H54 (cell line): ENCODE data around the gene PIK3AP1.
A peak's percentile ranks its signal among the peaks of the same experiment; 100 is the strongest.

Experiments
- DNase-seq: peaks from one replicate; pipeline ENCODE4 v3.0.0; 2011; ENCODE audit warnings: low spot score, mixed read lengths; ENCODE audit not compliant: insufficient read length
- FAIRE-seq: peaks from 3 replicates; lab custom pipeline; 2011; peaks lifted over from hg19 to GRCh38; lab: Jason Lieb, UNC
- POLR2A ChIP-seq: IDR thresholded peaks from 2 replicates; pipeline ENCODE4 v1.6.1; 2011; ENCODE audit warnings: low read depth, mild to moderate bottlenecking, low read length

The PIK3AP1 gene

GRCh38 chr10:96606216-96606615, 114.1 kb downstream of the PIK3AP1 start:
- DNase-seq (peak; percentile 47), FAIRE-seq (peak; percentile 23)
- no peak for TF ChIP-seq POLR2A

GRCh38 chr10:96600337-96600736, 120.0 kb downstream of the PIK3AP1 start:
- DNase-seq = no peak

GRCh38 chr10:96598846-96599245, 121.5 kb downstream of the PIK3AP1 start:
- FAIRE-seq (no peak), DNase-seq (no peak)
- TF ChIP-seq POLR2A = no peak

More at GRCh38 chr10:96600337-96600736, 120.0 kb downstream of the PIK3AP1 start:
- TF ChIP-seq POLR2A = no peak
- no peak for FAIRE-seq

- no peak for FAIRE-seq
- no peak for DNase-seq
- no peak for TF ChIP-seq POLR2A
Measured at GRCh38 chr10:96596422-96597407, 123.6 kb downstream of the PIK3AP1 start.

- no peak for TF ChIP-seq POLR2A
- FAIRE-seq (no peak), DNase-seq (no peak)
Measured at GRCh38 chr10:96595741-96596140, 124.6 kb downstream of the PIK3AP1 start.

- no peak for TF ChIP-seq POLR2A
- DNase-seq (no peak), FAIRE-seq (no peak)
Measured at GRCh38 chr10:96591946-96592345, 128.4 kb downstream of the PIK3AP1 start.

- TF ChIP-seq POLR2A = no peak
- peak; percentile 57 for FAIRE-seq
- DNase-seq = no peak
Measured at GRCh38 chr10:96588616-96589419, 131.5 kb downstream of the PIK3AP1 start.

GRCh38 chr10:96588060-96588554, 132.2 kb downstream of the PIK3AP1 start:
- no peak for DNase-seq
- FAIRE-seq = peak; percentile 57
- TF ChIP-seq POLR2A = no peak

- no peak for TF ChIP-seq POLR2A
- FAIRE-seq (peak; percentile 45), DNase-seq (peak; percentile 52)
Measured at GRCh38 chr10:96587264-96588059, 132.9 kb downstream of the PIK3AP1 start.

- FAIRE-seq = no peak
- TF ChIP-seq POLR2A = peak; percentile 88
- DNase-seq = peak; percentile 85
Measured at GRCh38 chr10:96586419-96587263, 133.7 kb downstream of the PIK3AP1 start, which contains the start of gene TM9SF3. TSS of gene TM9SF3 (minus strand) at chr10:96587012. CDS start at chr10:96586835, 177 bp downstream.

GRCh38 chr10:96585736-96586418, 134.4 kb downstream of the PIK3AP1 start:
- no peak for TF ChIP-seq POLR2A
- FAIRE-seq (no peak), DNase-seq (peak; percentile 19)

GRCh38 chr10:96584474-96584873, 135.8 kb downstream of the PIK3AP1 start:
- no peak for TF ChIP-seq POLR2A
- DNase-seq (no peak), FAIRE-seq (no peak)
